ENCODE data around the gene EFHC1. TPM values are rescaled to one million over a fixed set of nuclear protein-coding genes. Genes with fewer than 3 reads are reported as not detected.

Gene EFHC1
- total and polyA plus RNA-seq, 2 of the 13 experiments (the other 11 are each of a cell fraction or from before 2014, with no cell fraction given): 23.4 to 29.5 TPM

DNA sequence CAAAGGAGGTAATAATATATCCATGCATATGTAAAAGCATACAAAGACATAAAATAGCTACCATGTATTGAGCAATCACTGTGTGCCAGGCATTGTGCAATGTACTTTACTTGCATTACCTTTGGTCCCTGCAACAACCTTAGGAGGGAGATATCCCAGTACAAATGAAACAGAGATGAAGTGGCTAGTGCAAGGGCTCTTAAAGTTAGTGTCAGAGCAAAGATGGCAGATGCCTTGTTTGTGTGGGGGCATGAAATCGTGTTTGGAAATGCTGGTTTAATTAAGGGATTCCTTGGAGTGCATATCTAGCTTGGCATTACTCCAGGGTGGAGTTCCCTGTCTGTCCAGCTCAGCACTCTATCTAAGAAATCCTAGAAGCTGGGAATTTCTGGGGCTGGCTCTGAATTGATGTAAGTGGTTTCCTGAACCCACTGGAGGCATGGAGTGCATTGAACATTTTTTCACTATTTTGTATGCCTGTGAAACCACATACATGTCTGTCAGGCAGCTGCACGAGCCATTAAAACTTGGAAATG, 48.4 kb upstream of the EFHC1 start (continued):
- TF ChIP-seq ZNF292 (CRISPR knock-in tag; IDR thresholded peaks at IDR 0.05; ENCODE audit: borderline replicate concordance, low read depth) (peak; percentile 88), MED1 (CRISPR knock-in tag; IDR thresholded peaks at IDR 0.05) (peak; percentile 74), ZKSCAN5 (CRISPR knock-in tag; IDR thresholded peaks at IDR 0.05) (no peak), SRSF9 (IDR thresholded peaks at IDR 0.05; ENCODE audit: borderline replicate concordance, insufficient read depth, low read depth, low read length, poor library complexity, severe bottlenecking) (no peak), SOX13 (IDR thresholded peaks at IDR 0.05) (no peak; the same call in 1 of the 2 replicates), SOX13 (CRISPR knock-in tag; conservative IDR thresholded peaks at IDR 0.05 in 1 of 2, IDR thresholded peaks at IDR 0.05 in 1 of 2) (peak in 1 of 2 experiments; percentile 94; a peak in 2 of 4 replicates), GZF1 (CRISPR knock-in tag; IDR thresholded peaks at IDR 0.05) (no peak), MBNL3 (CRISPR knock-in tag; conservative IDR thresholded peaks at IDR 0.05) (no peak), THYN1 (CRISPR knock-in tag; IDR thresholded peaks at IDR 0.05; ENCODE audit: borderline replicate concordance, low read depth) (no peak), MXI1 (IDR thresholded peaks at IDR 0.05; ENCODE audit: borderline replicate concordance, low read depth, low read length) (no peak), ZNF44 (CRISPR knock-in tag; IDR thresholded peaks at IDR 0.05) (no peak), ZBTB7B (CRISPR knock-in tag; IDR thresholded peaks at IDR 0.05) (no peak)
- TF ChIP-seq, protein P1, sequence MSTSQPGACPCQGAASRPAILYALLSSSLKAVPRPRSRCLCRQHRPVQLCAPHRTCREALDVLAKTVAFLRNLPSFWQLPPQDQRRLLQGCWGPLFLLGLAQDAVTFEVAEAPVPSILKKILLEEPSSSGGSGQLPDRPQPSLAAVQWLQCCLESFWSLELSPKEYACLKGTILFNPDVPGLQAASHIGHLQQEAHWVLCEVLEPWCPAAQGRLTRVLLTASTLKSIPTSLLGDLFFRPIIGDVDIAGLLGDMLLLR (CRISPR knock-in tag; IDR thresholded peaks at IDR 0.05): no peak
- TF ChIP-seq, protein P2, sequence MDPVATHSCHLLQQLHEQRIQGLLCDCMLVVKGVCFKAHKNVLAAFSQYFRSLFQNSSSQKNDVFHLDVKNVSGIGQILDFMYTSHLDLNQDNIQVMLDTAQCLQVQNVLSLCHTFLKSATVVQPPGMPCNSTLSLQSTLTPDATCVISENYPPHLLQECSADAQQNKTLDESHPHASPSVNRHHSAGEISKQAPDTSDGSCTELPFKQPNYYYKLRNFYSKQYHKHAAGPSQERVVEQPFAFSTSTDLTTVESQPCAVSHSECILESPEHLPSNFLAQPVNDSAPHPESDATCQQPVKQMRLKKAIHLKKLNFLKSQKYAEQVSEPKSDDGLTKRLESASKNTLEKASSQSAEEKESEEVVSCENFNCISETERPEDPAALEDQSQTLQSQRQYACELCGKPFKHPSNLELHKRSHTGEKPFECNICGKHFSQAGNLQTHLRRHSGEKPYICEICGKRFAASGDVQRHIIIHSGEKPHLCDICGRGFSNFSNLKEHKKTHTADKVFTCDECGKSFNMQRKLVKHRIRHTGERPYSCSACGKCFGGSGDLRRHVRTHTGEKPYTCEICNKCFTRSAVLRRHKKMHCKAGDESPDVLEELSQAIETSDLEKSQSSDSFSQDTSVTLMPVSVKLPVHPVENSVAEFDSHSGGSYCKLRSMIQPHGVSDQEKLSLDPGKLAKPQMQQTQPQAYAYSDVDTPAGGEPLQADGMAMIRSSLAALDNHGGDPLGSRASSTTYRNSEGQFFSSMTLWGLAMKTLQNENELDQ (CRISPR knock-in tag; IDR thresholded peaks at IDR 0.05; ENCODE audit: borderline replicate concordance): no peak
- TF ChIP-seq, protein P3, sequence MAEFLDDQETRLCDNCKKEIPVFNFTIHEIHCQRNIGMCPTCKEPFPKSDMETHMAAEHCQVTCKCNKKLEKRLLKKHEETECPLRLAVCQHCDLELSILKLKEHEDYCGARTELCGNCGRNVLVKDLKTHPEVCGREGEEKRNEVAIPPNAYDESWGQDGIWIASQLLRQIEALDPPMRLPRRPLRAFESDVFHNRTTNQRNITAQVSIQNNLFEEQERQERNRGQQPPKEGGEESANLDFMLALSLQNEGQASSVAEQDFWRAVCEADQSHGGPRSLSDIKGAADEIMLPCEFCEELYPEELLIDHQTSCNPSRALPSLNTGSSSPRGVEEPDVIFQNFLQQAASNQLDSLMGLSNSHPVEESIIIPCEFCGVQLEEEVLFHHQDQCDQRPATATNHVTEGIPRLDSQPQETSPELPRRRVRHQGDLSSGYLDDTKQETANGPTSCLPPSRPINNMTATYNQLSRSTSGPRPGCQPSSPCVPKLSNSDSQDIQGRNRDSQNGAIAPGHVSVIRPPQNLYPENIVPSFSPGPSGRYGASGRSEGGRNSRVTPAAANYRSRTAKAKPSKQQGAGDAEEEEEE (CRISPR knock-in tag; IDR thresholded peaks at IDR 0.05; ENCODE audit: borderline replicate concordance): no peak
- TF ChIP-seq, protein P4, sequence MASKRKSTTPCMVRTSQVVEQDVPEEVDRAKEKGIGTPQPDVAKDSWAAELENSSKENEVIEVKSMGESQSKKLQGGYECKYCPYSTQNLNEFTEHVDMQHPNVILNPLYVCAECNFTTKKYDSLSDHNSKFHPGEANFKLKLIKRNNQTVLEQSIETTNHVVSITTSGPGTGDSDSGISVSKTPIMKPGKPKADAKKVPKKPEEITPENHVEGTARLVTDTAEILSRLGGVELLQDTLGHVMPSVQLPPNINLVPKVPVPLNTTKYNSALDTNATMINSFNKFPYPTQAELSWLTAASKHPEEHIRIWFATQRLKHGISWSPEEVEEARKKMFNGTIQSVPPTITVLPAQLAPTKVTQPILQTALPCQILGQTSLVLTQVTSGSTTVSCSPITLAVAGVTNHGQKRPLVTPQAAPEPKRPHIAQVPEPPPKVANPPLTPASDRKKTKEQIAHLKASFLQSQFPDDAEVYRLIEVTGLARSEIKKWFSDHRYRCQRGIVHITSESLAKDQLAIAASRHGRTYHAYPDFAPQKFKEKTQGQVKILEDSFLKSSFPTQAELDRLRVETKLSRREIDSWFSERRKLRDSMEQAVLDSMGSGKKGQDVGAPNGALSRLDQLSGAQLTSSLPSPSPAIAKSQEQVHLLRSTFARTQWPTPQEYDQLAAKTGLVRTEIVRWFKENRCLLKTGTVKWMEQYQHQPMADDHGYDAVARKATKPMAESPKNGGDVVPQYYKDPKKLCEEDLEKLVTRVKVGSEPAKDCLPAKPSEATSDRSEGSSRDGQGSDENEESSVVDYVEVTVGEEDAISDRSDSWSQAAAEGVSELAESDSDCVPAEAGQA (IDR thresholded peaks at IDR 0.05; ENCODE audit: low read depth): no peak
- TF ChIP-seq, protein P4 (CRISPR knock-in tag; IDR thresholded peaks at IDR 0.05; ENCODE audit: borderline replicate concordance): no peak
- TF ChIP-seq, protein P5, sequence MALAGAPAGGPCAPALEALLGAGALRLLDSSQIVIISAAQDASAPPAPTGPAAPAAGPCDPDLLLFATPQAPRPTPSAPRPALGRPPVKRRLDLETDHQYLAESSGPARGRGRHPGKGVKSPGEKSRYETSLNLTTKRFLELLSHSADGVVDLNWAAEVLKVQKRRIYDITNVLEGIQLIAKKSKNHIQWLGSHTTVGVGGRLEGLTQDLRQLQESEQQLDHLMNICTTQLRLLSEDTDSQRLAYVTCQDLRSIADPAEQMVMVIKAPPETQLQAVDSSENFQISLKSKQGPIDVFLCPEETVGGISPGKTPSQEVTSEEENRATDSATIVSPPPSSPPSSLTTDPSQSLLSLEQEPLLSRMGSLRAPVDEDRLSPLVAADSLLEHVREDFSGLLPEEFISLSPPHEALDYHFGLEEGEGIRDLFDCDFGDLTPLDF (CRISPR knock-in tag; IDR thresholded peaks at IDR 0.05): no peak
